HEK293 (cell line): ENCODE measurements around the gene EFHD1.

Experiments used
- ZBTB21 ChIP-seq: fragments of 450-650 bp; formaldehyde crosslinking; IDR thresholded peaks from 2 replicates; pipeline ENCODE4 v1.5.1; 2017; ENCODE audit warnings: missing biosample characterization, missing genetic modification characterization
- ZFP37 ChIP-seq: fragments of 450-650 bp; formaldehyde crosslinking; IDR thresholded peaks from 2 replicates; pipeline ENCODE4 v1.5.1; 2016; ENCODE audit warnings: missing biosample characterization, missing genetic modification characterization
- ZNF10 ChIP-seq: fragments of 450-650 bp; formaldehyde crosslinking; IDR thresholded peaks from 2 replicates; pipeline ENCODE4 v1.5.1; 2017; ENCODE audit warnings: missing biosample characterization, missing genetic modification characterization
- ZNF529 ChIP-seq: fragments of 450-650 bp; formaldehyde crosslinking; IDR thresholded peaks from 2 replicates; pipeline ENCODE4 v1.5.1; 2017; ENCODE audit warnings: missing genetic modification characterization, missing biosample characterization; ENCODE audit not compliant: insufficient replicate concordance
- ZNF623 ChIP-seq: fragments of 450-650 bp; formaldehyde crosslinking; IDR thresholded peaks from 2 replicates; pipeline ENCODE4 v1.5.1; 2016; ENCODE audit warnings: missing biosample characterization, missing genetic modification characterization
- ZNF624 ChIP-seq: fragments of 450-650 bp; formaldehyde crosslinking; IDR thresholded peaks from 2 replicates; pipeline ENCODE4 v1.5.1; 2017; ENCODE audit warnings: missing biosample characterization, missing genetic modification characterization
- TF ChIP-seq, protein P1 (sequence below): fragments of 450-650 bp; formaldehyde crosslinking; IDR thresholded peaks from 2 replicates; pipeline ENCODE4 v1.5.1; 2016; ENCODE audit warnings: missing biosample characterization, missing genetic modification characterization
- TF ChIP-seq, protein P2 (sequence below): fragments of 450-650 bp; formaldehyde crosslinking; IDR thresholded peaks from 2 replicates; pipeline ENCODE4 v1.5.0; 2017; ENCODE audit warnings: missing biosample characterization, missing genetic modification characterization, borderline replicate concordance
- TF ChIP-seq, protein P3 (sequence below): IDR thresholded peaks from 2 replicates; pipeline ENCODE4 v1.6.1; 2011; ENCODE audit warnings: mild to moderate bottlenecking, low read depth, low read length, borderline replicate concordance

DNA sequence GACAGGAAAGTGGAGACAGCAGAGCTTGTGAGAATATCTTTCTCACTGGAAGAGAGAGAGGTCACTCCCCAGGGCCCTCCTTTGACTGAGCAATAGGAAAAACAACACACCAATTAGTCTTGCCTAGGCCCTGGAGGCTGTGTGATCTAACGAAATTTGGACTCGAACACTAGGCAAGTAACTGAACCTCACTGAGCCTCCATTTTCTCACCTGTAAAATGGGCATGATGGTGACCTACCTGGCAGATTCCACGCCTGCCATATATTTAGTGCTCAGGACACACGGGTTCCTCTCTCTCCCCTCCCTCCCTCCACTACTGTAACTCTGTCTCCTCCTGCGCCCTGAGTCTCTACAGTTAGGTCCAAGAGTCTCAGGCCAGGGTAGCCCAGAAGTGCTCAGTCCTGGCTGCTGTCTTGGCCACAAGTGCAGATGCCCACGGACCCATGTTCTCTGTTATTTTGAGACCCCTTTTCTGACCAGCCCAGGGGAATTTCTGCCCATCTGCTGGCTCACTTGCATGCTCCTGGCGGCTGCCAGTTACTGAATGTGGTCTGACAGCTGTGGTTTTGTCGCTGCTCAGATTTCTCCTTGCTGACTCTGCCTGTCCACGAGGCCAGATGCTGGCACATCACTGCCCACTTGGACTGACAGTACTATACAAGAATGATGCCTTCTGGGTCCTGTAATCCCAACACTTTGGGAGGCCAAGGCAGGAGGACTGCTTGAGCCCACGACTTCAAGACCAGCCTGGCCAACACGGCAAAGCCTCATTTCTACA, 54.2 kb downstream of the EFHD1 start:
- TF ChIP-seq ZBTB21 (tag by site-specific recombination) (no peak), ZNF624 (tag by site-specific recombination) (no peak), ZNF10 (no peak), ZNF623 (tag by site-specific recombination) (no peak), ZNF529 (no peak), ZFP37 (tag by site-specific recombination) (no peak)
- TF ChIP-seq, protein P1, sequence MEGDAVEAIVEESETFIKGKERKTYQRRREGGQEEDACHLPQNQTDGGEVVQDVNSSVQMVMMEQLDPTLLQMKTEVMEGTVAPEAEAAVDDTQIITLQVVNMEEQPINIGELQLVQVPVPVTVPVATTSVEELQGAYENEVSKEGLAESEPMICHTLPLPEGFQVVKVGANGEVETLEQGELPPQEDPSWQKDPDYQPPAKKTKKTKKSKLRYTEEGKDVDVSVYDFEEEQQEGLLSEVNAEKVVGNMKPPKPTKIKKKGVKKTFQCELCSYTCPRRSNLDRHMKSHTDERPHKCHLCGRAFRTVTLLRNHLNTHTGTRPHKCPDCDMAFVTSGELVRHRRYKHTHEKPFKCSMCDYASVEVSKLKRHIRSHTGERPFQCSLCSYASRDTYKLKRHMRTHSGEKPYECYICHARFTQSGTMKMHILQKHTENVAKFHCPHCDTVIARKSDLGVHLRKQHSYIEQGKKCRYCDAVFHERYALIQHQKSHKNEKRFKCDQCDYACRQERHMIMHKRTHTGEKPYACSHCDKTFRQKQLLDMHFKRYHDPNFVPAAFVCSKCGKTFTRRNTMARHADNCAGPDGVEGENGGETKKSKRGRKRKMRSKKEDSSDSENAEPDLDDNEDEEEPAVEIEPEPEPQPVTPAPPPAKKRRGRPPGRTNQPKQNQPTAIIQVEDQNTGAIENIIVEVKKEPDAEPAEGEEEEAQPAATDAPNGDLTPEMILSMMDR (tag by site-specific recombination): no peak
- TF ChIP-seq, protein P2, sequence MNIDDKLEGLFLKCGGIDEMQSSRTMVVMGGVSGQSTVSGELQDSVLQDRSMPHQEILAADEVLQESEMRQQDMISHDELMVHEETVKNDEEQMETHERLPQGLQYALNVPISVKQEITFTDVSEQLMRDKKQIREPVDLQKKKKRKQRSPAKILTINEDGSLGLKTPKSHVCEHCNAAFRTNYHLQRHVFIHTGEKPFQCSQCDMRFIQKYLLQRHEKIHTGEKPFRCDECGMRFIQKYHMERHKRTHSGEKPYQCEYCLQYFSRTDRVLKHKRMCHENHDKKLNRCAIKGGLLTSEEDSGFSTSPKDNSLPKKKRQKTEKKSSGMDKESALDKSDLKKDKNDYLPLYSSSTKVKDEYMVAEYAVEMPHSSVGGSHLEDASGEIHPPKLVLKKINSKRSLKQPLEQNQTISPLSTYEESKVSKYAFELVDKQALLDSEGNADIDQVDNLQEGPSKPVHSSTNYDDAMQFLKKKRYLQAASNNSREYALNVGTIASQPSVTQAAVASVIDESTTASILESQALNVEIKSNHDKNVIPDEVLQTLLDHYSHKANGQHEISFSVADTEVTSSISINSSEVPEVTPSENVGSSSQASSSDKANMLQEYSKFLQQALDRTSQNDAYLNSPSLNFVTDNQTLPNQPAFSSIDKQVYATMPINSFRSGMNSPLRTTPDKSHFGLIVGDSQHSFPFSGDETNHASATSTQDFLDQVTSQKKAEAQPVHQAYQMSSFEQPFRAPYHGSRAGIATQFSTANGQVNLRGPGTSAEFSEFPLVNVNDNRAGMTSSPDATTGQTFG: no peak
- TF ChIP-seq, protein P3, sequence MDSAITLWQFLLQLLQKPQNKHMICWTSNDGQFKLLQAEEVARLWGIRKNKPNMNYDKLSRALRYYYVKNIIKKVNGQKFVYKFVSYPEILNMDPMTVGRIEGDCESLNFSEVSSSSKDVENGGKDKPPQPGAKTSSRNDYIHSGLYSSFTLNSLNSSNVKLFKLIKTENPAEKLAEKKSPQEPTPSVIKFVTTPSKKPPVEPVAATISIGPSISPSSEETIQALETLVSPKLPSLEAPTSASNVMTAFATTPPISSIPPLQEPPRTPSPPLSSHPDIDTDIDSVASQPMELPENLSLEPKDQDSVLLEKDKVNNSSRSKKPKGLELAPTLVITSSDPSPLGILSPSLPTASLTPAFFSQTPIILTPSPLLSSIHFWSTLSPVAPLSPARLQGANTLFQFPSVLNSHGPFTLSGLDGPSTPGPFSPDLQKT: no peak
